Activated CD4-positive, alpha-beta T cell treated with anti-CD3 and anti-CD28 coated beads, Interleukin-2, amount 50 U/mL, for 4 hours (primary cell): ENCODE measurements around the gene GCNA.

Experiments
- DNase-seq, 2 experiments: peaks; one replicate each; pipeline ENCODE4 v3.0.0-alpha.2; 2020

Gene GCNA, protein sequence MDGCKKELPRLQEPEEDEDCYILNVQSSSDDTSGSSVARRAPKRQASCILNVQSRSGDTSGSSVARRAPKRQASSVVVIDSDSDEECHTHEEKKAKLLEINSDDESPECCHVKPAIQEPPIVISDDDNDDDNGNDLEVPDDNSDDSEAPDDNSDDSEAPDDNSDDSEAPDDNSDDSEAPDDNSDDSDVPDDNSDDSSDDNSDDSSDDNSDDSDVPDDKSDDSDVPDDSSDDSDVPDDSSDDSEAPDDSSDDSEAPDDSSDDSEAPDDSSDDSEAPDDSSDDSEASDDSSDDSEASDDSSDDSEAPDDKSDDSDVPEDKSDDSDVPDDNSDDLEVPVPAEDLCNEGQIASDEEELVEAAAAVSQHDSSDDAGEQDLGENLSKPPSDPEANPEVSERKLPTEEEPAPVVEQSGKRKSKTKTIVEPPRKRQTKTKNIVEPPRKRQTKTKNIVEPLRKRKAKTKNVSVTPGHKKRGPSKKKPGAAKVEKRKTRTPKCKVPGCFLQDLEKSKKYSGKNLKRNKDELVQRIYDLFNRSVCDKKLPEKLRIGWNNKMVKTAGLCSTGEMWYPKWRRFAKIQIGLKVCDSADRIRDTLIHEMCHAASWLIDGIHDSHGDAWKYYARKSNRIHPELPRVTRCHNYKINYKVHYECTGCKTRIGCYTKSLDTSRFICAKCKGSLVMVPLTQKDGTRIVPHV

DNA sequence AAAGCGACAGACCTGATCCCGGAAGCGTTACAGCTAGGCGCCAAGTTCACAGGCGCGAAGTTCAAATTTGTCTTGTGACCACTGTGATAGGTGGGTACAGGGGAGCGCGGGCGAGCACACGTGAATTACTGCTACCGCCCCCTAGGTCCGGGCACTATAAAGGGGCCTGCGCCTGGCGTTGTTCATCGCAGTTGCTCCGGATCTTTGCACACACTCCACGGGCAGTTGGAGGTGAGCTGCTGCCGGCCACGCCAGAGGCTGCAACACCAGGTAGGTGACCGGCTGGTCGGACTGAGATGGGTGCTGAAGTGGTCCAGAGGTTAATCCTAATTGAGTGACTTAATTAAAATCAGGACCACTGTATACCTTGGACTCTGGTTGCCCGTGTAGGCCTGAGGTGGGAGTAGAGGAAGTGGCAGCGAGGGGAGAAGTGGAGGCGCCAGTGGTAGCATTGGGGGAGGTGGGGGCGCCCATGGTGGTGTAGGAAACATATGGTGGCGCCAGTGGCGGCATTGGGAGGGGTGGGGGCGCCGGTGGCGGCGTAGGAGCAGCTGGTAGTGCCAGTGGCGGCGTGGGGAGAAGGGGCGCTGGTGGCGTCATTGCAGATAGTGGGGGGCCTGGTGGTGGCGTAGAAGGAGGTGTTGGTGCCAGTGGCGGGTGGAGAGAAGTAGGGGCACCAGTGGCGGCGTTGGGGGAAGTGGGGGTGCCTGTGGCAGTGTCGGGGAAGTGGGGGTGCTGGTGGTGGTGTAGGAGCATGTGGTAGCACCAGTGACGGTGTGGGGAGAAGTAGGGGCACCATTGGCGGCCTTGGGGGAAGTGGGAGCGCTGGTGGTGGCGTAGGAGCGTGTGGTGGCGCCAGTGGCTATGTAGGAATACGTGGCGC lies at the start of gene GCNA:
Gene GCNA (plus strand): TSS at position 185 of the 883 bp plus-strand sequence. CDS start 2,385 bp downstream, outside the sequence.
- no peak for DNase-seq

GRCh38 chrX:71532078-71532752 lies 46.0 kb upstream of the GCNA start:
- DNase-seq = peak; percentile 51 to 56

GRCh38 chrX:71532753-71533425 lies 45.3 kb upstream of the GCNA start, which contains the start of gene OGT:
TSS of gene OGT (plus strand) at chrX:71533104. CDS start at chrX:71533300, 196 bp downstream.
- DNase-seq = peak; percentile 90 to 92

GRCh38 chrX:71533516-71533850 lies 44.8 kb upstream of the GCNA start:
- DNase-seq = no peak

DNA sequence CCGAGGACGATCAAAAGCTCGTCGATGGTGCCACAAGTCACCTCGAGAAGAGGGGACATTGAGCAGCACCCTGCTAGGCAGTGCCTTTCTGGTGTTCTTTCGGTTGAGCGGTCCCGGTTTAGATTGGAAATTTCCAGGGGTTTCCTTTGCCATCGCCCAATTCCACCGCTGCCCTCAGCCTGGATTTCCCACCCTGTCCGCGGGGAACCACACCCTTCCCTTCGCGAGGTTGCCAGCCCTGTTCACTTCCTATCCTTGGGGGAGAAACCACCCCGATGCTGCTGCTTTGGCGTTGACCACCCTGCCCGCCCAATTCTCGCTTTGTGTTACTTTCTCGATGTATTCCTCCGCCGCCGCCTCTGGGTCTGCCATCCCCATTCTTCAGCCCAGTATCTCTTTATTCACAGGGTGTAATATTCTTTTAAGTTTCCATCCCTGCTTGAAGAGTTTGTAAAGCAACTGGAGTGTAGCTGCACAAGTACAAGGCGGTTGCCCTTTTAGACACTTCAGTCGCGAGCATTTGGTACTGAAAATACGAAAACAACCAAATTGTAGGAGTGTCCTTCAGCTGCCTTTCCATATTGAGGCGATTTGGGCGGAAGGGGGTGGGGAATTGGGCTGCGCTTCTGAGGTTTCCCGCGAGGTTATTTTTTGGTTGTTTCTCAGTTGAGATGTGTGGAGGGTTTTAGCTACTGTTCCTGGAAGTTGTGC lies 44.2 kb upstream of the GCNA start:
- DNase-seq = peak; percentile 49 to 53

DNA sequence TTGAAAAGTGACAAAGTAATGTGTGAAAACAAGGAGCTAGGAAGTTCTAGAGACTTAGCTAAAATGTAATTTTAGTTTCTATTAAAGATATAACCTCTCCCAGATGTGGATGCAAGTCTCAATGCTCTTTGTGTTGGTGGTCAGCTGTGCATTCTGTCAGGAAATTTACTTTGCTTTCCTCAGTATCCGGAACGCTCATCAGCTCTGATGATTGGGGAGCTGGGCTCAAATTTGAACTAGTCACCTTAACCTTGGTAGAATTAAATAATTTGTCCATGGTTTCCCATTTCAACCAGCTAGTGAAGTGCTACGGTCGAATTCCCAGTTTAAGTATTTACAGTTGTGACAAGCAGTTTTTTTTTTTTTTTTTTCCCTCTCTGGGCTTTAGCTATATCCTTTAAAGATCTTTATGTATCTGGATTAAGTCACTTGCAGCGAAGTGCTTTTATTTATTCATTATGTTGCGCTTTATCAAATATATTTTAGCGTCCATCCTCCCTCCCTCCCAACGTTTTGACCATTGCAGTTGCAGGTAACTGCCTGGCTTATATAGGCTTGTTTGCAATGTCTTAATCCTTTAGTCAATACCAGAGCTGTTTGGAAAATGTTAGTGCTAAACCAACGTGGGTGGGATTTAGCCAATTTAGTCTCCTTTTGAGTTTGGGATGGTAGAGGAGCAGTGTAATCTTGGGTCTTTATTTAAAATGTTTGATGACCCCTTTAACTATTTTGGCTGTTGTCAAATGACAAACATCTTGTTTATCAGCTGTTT lies 43.3 kb upstream of the GCNA start:
- DNase-seq = no peak

DNA sequence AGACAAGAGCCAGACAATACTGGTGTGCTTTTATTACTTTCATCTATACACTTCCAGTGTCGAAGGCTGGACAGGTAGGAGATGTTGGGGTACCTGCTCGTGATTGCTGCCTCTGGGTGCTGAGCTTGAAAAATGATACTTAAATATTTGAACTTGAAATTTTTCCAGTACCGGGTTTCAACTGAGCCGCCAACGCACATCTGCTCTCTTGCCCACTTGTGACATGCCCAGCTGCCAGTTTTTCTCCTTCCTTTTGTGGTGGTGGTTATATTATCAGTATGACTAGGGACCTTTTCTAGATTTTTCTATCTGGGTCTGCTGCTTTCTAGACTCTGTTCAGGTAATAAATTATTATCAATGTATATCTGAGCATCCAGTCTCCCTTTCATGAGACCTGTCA lies 42.0 kb upstream of the GCNA start:
- DNase-seq = no peak

DNA sequence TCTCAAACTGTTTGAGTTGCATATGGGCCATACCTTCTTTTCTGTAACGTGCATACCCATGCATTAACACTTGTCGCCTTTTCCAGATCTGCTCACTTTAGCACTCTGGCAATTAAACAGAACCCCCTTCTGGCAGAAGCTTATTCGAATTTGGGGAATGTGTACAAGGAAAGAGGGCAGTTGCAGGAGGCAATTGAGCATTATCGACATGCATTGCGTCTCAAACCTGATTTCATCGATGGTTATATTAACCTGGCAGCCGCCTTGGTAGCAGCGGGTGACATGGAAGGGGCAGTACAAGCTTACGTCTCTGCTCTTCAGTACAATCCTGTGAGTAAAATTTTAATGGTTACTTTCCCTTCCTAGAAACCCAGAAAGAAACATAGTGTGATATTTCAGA lies 40.5 kb upstream of the GCNA start:
- DNase-seq = no peak

GRCh38 chrX:71540801-71541200 lies 37.4 kb upstream of the GCNA start:
- no peak for DNase-seq

DNA sequence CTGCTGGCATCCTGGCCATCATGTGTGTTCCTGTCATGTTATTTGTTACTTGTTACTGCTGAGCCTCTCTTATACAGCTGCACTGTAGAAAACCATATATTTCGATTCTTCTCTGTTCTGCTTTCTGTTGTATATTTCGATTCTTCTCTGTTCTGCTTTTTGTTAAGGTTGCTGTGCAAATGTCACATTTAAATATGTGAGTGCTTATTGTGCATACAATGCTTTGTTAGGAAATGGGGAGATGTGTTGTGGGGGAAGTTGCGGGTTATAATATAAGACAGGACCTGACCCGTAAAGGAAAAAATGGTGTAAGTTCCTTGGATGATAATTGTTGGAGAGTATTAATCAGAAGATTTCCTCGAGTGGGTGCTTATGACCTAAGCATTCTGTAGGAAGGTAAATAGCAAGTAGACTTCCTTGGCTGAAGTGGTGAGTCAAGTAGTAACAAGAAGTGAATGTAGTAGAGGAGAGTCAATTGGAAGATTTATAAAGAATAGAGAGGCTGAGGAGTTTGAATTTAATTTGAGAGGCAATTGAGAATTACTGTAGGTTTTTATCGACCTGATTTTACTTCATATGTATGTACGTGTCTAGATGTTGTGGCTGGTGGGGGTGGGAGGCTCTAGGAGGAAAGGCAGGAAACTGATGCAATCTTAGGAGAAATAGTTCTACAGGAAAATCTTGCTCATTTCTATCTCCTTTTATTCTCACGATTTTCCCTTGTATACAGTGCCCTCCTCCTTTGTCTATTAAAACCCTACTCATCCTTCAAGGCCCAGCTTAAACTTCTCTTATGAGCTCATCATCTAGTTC lies 36.8 kb upstream of the GCNA start:
- DNase-seq = no peak

- no peak for DNase-seq
These were observed 35.8 kb upstream of the GCNA start for GRCh38 chrX:71542411-71542810.

DNA sequence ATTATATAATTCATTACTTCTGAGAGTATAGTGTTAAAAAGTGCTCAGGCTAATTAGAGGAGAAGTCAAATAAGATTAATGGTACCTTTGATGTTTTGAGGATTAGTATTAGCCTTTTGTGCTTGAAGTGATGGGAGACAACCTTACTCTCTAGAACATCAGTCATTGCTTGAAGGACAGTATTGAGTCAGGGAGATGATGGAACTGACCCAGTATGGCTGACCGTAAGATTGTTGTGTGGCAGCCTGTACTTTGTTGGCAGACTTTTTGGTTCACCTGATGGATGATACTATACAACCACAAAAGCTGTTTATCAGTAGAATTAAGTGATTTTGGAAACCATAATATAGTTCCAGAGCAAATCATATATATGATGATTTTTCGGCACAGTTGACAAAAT lies 35.4 kb upstream of the GCNA start:
- DNase-seq = no peak

DNA sequence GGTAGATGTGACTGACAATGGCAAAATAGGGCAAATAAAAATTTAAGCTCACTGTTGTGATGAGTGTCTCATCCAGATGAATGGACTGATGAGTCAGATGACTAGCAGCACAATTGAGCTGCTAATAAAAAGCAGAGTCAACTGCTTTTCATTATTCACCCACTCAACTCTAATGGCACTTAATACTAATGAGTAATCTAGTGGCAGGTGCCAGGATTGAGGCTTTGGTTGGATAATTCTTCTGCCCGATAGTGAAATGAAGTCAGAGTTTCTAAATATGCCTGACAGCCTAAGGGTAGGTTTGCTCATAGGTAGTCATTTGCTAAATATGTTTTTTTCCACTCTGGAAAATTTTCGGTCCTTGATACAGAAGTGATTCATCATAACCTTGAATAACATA lies 34.9 kb upstream of the GCNA start:
- no peak for DNase-seq

- DNase-seq = no peak
These were observed 32.9 kb upstream of the GCNA start for GRCh38 chrX:71545364-71545763.

GRCh38 chrX:71546879-71547278 lies 31.4 kb upstream of the GCNA start:
- no peak for DNase-seq

DNA sequence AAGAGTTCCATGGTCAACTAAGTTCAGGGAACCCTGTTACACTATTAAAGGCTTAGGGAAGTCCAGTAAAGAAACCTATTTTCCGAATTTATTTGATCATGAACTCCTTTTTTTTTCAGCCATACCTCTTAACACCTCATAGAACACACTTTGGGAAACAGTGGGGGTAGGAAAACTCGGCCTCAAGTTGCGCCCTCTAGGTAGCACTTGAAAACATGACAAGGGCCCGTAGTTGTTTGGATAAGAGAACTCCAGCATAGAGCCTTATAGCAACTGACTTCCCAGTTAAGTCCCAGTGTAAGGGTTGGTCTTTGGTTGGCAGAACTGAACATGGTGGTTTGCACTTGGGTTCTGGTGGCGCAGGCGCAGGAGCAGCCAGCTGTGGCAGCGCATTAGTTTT lies 30.9 kb upstream of the GCNA start:
- no peak for DNase-seq

- DNase-seq = no peak
These were observed 28.3 kb upstream of the GCNA start for GRCh38 chrX:71549986-71550385.

DNA sequence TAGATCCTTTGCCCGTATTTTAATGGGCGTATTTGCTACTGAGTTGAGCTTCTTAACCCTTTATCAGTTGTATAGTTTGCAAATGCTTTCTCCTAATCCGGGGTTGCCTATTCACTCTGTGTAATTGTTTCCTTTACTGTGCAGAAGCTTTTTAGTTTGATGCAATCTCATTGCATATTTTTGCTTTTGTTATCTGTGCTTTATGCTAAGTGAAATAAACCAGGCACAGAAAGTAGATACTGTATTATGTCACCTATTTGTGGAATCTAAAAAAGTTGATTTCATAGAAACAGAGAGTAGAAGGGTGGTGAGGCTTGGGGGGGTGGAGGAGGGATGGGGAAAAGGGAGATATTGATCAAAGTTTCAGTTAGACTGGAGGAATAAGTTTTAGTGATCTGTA lies 27.7 kb upstream of the GCNA start:
- no peak for DNase-seq

DNA sequence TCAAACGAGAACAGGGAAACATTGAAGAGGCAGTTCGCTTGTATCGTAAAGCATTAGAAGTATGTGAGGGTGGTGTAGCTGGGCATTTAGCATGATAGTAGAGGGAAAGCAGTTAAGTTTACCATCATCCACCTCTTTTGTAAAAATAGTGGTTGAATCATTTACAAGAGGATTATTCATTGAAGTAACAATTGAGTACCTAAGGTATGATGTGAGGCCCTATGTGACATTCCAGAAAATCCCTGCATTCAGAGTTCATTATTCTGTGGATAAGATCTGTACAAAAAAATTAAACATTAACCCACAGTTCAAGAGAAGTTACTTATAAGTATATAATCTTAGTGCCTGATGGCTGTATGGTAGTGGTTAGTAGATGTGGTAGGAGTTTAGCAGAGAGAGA lies 22.2 kb upstream of the GCNA start:
- no peak for DNase-seq

DNA sequence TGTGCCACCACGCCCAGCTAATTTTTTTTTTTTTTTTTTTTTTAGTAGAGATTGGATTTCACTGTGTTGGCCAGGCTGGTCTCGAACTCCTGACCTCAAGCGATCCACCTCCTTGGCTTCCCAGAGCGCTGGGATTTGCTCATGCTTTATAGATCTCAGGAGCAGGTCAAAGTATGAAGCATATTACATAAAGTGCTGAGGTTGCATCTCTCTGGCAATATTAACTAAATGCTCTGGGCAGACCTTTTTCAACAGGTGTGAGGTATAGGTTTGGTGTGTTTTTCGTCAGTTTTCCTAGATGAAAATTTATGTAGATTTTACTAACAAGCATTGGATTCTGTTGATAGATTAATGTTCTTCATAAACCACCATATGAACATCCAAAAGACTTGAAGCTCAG lies 19.3 kb upstream of the GCNA start:
- no peak for DNase-seq
